ENCODE data around the gene SPINK14.

Gene SPINK14

GRCh38 chr5:148202531-148203203, 34.3 kb downstream of the SPINK14 start, which contains the start of gene SPINK6:
SPINK6 (plus strand) TSS chr5:148203042; CDS start chr5:148203097, 55 bp downstream.
- no peak for DNase-seq

- DNase-seq, result no peak
These were observed 36.9 kb downstream of the SPINK14 start for GRCh38 chr5:148205044-148205806.

- no peak for DNase-seq
These were observed 37.5 kb downstream of the SPINK14 start for GRCh38 chr5:148205865-148206264.

GRCh38 chr5:148206620-148207019, 38.3 kb downstream of the SPINK14 start:
- DNase-seq, result no peak

- no peak for DNase-seq
These were observed 39.9 kb downstream of the SPINK14 start for GRCh38 chr5:148208226-148208625.

- DNase-seq, result no peak
These were observed 40.9 kb downstream of the SPINK14 start for GRCh38 chr5:148209151-148209770.

GRCh38 chr5:148214665-148215185, 46.4 kb downstream of the SPINK14 start:
- DNase-seq, result no peak

- DNase-seq, result no peak
These were observed 53.2 kb downstream of the SPINK14 start for GRCh38 chr5:148221508-148221907.

GRCh38 chr5:148224117-148224742, 55.9 kb downstream of the SPINK14 start:
- no peak for DNase-seq
